HEK293 (cell line): ENCODE results near the gene MED29.

ENCODE experiments used
- ELK4 ChIP-seq: IDR thresholded peaks from 2 replicates; pipeline ENCODE4 v1.6.1; 2011; ENCODE audit warnings: mild to moderate bottlenecking, low read depth, low read length, borderline replicate concordance
- GLIS1 ChIP-seq: fragments of 450-650 bp; formaldehyde crosslinking; IDR thresholded peaks from 2 replicates; pipeline ENCODE4 v1.5.1; 2016; ENCODE audit warnings: missing biosample characterization, missing genetic modification characterization
- KLF10 ChIP-seq: fragments of 450-650 bp; IDR thresholded peaks from 2 replicates; pipeline ENCODE4 v1.5.1; 2018; ENCODE audit warnings: missing biosample characterization, mild to moderate bottlenecking, missing genetic modification characterization
- PRDM6 ChIP-seq: fragments of 450-650 bp; formaldehyde crosslinking; IDR thresholded peaks from 2 replicates; pipeline ENCODE4 v1.5.1; 2017; ENCODE audit warnings: missing biosample characterization, missing genetic modification characterization
- WT1 ChIP-seq: fragments of 450-650 bp; formaldehyde crosslinking; IDR thresholded peaks from 2 replicates; pipeline ENCODE4 v1.5.1; 2016; ENCODE audit warnings: missing biosample characterization, missing genetic modification characterization
- ZFP69B ChIP-seq: fragments of 450-650 bp; formaldehyde crosslinking; IDR thresholded peaks from 2 replicates; pipeline ENCODE4 v1.5.1; 2016; ENCODE audit warnings: missing biosample characterization, missing genetic modification characterization
- ZIC2 ChIP-seq: fragments of 450-650 bp; formaldehyde crosslinking; IDR thresholded peaks from 2 replicates; pipeline ENCODE4 v1.5.1; 2016; ENCODE audit warnings: missing biosample characterization, missing genetic modification characterization
- ZNF114 ChIP-seq: fragments of 450-650 bp; formaldehyde crosslinking; IDR thresholded peaks from 2 replicates; pipeline ENCODE4 v1.5.0; 2017; ENCODE audit warnings: missing biosample characterization, missing genetic modification characterization
- ZNF138 ChIP-seq: fragments of 450-650 bp; formaldehyde crosslinking; IDR thresholded peaks from 2 replicates; pipeline ENCODE4 v1.5.1; 2016; ENCODE audit warnings: missing biosample characterization, missing genetic modification characterization, borderline replicate concordance
- ZNF155 ChIP-seq: fragments of 450-650 bp; formaldehyde crosslinking; IDR thresholded peaks from 2 replicates; pipeline ENCODE4 v1.5.1; 2016; ENCODE audit warnings: missing biosample characterization, missing genetic modification characterization
- ZNF174 ChIP-seq: fragments of 450-650 bp; formaldehyde crosslinking; IDR thresholded peaks from 2 replicates; pipeline ENCODE4 v1.5.0; 2017; ENCODE audit warnings: missing biosample characterization, mild to moderate bottlenecking, missing genetic modification characterization
- ZNF184 ChIP-seq: fragments of 450-650 bp; IDR thresholded peaks from 2 replicates; pipeline ENCODE4 v1.5.1; 2018; ENCODE audit warnings: missing biosample characterization, mild to moderate bottlenecking, missing genetic modification characterization
- ZNF214 ChIP-seq: fragments of 450-650 bp; formaldehyde crosslinking; IDR thresholded peaks from 2 replicates; pipeline ENCODE4 v1.5.1; 2017; ENCODE audit warnings: missing biosample characterization, mild to moderate bottlenecking, missing genetic modification characterization, borderline replicate concordance
- ZNF239 ChIP-seq: fragments of 450-650 bp; formaldehyde crosslinking; IDR thresholded peaks from 2 replicates; pipeline ENCODE4 v1.5.1; 2016; ENCODE audit warnings: missing biosample characterization, missing genetic modification characterization
- ZNF248 ChIP-seq: fragments of 450-650 bp; formaldehyde crosslinking; IDR thresholded peaks from 2 replicates; pipeline ENCODE4 v1.5.1; 2017; ENCODE audit warnings: missing biosample characterization, missing genetic modification characterization
- ZNF26 ChIP-seq: fragments of 450-650 bp; formaldehyde crosslinking; IDR thresholded peaks from 2 replicates; pipeline ENCODE4 v1.5.1; 2016; ENCODE audit warnings: missing biosample characterization, missing genetic modification characterization
- ZNF280C ChIP-seq: fragments of 450-650 bp; formaldehyde crosslinking; IDR thresholded peaks from 2 replicates; pipeline ENCODE4 v1.5.1; 2016; ENCODE audit warnings: missing biosample characterization, missing genetic modification characterization
- ZNF292 ChIP-seq: fragments of 450-650 bp; formaldehyde crosslinking; IDR thresholded peaks from 2 replicates; pipeline ENCODE4 v1.5.1; 2016; ENCODE audit warnings: low read depth, missing biosample characterization, missing genetic modification characterization, borderline replicate concordance
- ZNF341 ChIP-seq: fragments of 450-650 bp; formaldehyde crosslinking; IDR thresholded peaks from 2 replicates; pipeline ENCODE4; 2016; ENCODE audit warnings: low read depth, missing biosample characterization, missing genetic modification characterization
- ZNF366 ChIP-seq: fragments of 450-650 bp; formaldehyde crosslinking; conservative IDR thresholded peaks from 2 replicates; pipeline ENCODE4 v1.5.1; 2016; ENCODE audit warnings: missing biosample characterization, missing genetic modification characterization
- ZNF37A ChIP-seq: fragments of 450-650 bp; IDR thresholded peaks from 2 replicates; pipeline ENCODE4 v1.5.1; 2018; ENCODE audit warnings: missing biosample characterization, missing genetic modification characterization
- ZNF521 ChIP-seq: fragments of 450-650 bp; formaldehyde crosslinking; IDR thresholded peaks from 2 replicates; pipeline ENCODE4 v1.5.1; 2017; ENCODE audit warnings: missing biosample characterization, mild to moderate bottlenecking, missing genetic modification characterization
- ZNF558 ChIP-seq: fragments of 450-650 bp; formaldehyde crosslinking; IDR thresholded peaks from 2 replicates; pipeline ENCODE4 v1.5.1; 2016; ENCODE audit warnings: missing biosample characterization, missing genetic modification characterization
- ZNF580 ChIP-seq: fragments of 450-650 bp; formaldehyde crosslinking; IDR thresholded peaks from 2 replicates; pipeline ENCODE4 v1.5.1; 2016; ENCODE audit warnings: missing biosample characterization, missing genetic modification characterization
- ZNF654 ChIP-seq: fragments of 450-650 bp; formaldehyde crosslinking; IDR thresholded peaks from 2 replicates; pipeline ENCODE4 v1.5.1; 2016; ENCODE audit warnings: low read depth, missing biosample characterization, missing genetic modification characterization
- ZNF664 ChIP-seq: fragments of 450-650 bp; formaldehyde crosslinking; IDR thresholded peaks from 2 replicates; pipeline ENCODE4 v1.5.1; 2016; ENCODE audit warnings: missing biosample characterization, missing genetic modification characterization
- ZNF692 ChIP-seq: fragments of 450-650 bp; formaldehyde crosslinking; IDR thresholded peaks from 2 replicates; pipeline ENCODE4 v1.5.1; 2016; ENCODE audit warnings: missing biosample characterization, missing genetic modification characterization
- ZNF747 ChIP-seq: fragments of 450-650 bp; formaldehyde crosslinking; IDR thresholded peaks from 2 replicates; pipeline ENCODE4 v1.5.1; 2016; ENCODE audit warnings: missing biosample characterization, missing genetic modification characterization
- ZNF785 ChIP-seq: fragments of 450-650 bp; formaldehyde crosslinking; IDR thresholded peaks from 2 replicates; pipeline ENCODE4 v1.5.1; 2016; ENCODE audit warnings: missing biosample characterization, missing genetic modification characterization
- ZNF837 ChIP-seq: fragments of 450-650 bp; formaldehyde crosslinking; IDR thresholded peaks from 2 replicates; pipeline ENCODE4 v1.5.1; 2016; ENCODE audit warnings: missing biosample characterization, missing genetic modification characterization
- ZSCAN23 ChIP-seq: fragments of 450-650 bp; formaldehyde crosslinking; IDR thresholded peaks from 2 replicates; pipeline ENCODE4 v1.5.1; 2016; ENCODE audit warnings: missing biosample characterization, missing genetic modification characterization
- ZSCAN5A ChIP-seq: fragments of 450-650 bp; formaldehyde crosslinking; IDR thresholded peaks from 2 replicates; pipeline ENCODE4 v1.5.1; 2016; ENCODE audit warnings: missing biosample characterization, missing genetic modification characterization

The MED29 gene

GRCh38 chr19:39411081-39411831 lies 20.1 kb downstream of the MED29 start (continued):
- TF ChIP-seq ZNF580 (tag by site-specific recombination) (no peak), ZNF184 (tag by site-specific recombination) (no peak), ZFP69B (tag by site-specific recombination) (no peak), ZNF37A (tag by site-specific recombination) (no peak), ZNF558 (tag by site-specific recombination) (no peak), ZNF837 (0 out of 2 replicates have a peak, but pooled peaks have one; percentile 39), ZNF248 (tag by site-specific recombination) (0 out of 2 replicates have a peak, but pooled peaks have one; percentile 34), ZNF138 (tag by site-specific recombination) (no peak), ZNF341 (tag by site-specific recombination) (peak; percentile 98), ZNF692 (tag by site-specific recombination) (no peak), ZNF26 (tag by site-specific recombination) (no peak), ZSCAN23 (no peak), WT1 (tag by site-specific recombination) (peak; percentile 84), ZNF366 (tag by site-specific recombination) (no peak), ZNF214 (no peak), ELK4 (no peak), ZNF280C (tag by site-specific recombination) (no peak), ZNF155 (tag by site-specific recombination) (0 out of 2 replicates have a peak, but pooled peaks have one; percentile 38), ZNF521 (tag by site-specific recombination) (no peak), PRDM6 (tag by site-specific recombination) (no peak), ZNF747 (no peak), KLF10 (tag by site-specific recombination) (no peak), ZNF114 (no peak), ZNF654 (no peak), ZNF785 (no peak), ZNF292 (tag by site-specific recombination) (no peak), ZNF664 (no peak), ZSCAN5A (no peak), ZIC2 (tag by site-specific recombination) (no peak), GLIS1 (tag by site-specific recombination) (no peak), ZNF174 (no peak), ZNF239 (tag by site-specific recombination) (no peak)
